Measurements from ENCODE around the gene ITGBL1.

- no peak for TF ChIP-seq CTCF (IDR thresholded peaks at IDR 0.05)
- TF ChIP-seq POLR2A (IDR thresholded peaks at IDR 0.05), result no peak
These were observed 59.3 kb downstream of the ITGBL1 start for GRCh38 chr13:101511766-101512165.
